ENCODE results near the gene LRCH2. TPM values are rescaled to one million over a fixed set of nuclear protein-coding genes. Genes with fewer than 3 reads are reported as not detected.
A peak's percentile ranks its signal among the peaks of the same experiment; 100 is the strongest.

LRCH2 gene, protein sequence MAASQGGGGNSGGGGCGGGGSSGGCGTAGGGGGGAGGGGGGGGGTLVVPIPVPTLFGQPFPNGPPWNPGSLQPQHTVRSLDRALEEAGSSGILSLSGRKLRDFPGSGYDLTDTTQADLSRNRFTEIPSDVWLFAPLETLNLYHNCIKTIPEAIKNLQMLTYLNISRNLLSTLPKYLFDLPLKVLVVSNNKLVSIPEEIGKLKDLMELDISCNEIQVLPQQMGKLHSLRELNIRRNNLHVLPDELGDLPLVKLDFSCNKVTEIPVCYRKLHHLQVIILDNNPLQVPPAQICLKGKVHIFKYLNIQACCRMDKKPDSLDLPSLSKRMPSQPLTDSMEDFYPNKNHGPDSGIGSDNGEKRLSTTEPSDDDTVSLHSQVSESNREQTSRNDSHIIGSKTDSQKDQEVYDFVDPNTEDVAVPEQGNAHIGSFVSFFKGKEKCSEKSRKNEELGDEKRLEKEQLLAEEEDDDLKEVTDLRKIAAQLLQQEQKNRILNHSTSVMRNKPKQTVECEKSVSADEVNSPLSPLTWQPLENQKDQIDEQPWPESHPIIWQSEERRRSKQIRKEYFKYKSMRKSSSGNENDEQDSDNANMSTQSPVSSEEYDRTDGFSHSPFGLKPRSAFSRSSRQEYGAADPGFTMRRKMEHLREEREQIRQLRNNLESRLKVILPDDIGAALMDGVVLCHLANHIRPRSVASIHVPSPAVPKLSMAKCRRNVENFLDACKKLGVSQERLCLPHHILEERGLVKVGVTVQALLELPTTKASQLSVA
- total RNA-seq (1 to 10 TPM; 4.4 to 7.0 TPM), polyA plus RNA-seq (ENCODE audit: insufficient read length in 6 of 6) (10 to 100 TPM; 14.0 to 17.9 (median 16.1) TPM)
- long read RNA-seq, donor 1 = 0 reads
- long read RNA-seq, donor 2, full-length matches to known transcripts = 1 of 1 reads
- long read RNA-seq, donor 2, partial matches to known transcripts = 0 of 1 reads
- long read RNA-seq, donor 2, other reads (novel, unspliced or antisense) = 0 of 1 reads
- long read RNA-seq, donor 3 = 0 reads
- long read RNA-seq, donor 4, partial matches to known transcripts = 0 of 1 reads
- long read RNA-seq, donor 4, other reads (novel, unspliced or antisense) = 1 of 1 reads
- long read RNA-seq, donor 5, full-length matches to known transcripts = 3 of 3 reads
- long read RNA-seq, donor 5, partial matches to known transcripts = 0 of 3 reads
- long read RNA-seq, donor 5, other reads (novel, unspliced or antisense) = 0 of 3 reads
- long read RNA-seq, donor 6 = 0 reads
- long read RNA-seq, donor 7 = 0 reads
- long read RNA-seq, donor 8, full-length matches to known transcripts = 1 of 1 reads
- long read RNA-seq, donor 8, partial matches to known transcripts = 0 of 1 reads
- long read RNA-seq, donor 8, other reads (novel, unspliced or antisense) = 0 of 1 reads
- long read RNA-seq, donor 9 = 0 reads
- long read RNA-seq, donor 10 = 0 reads
- long read RNA-seq, donor 11 = 0 reads
- long read RNA-seq, donor 12, full-length matches to known transcripts = 1 of 1 reads
- long read RNA-seq, donor 12, partial matches to known transcripts = 0 of 1 reads
- long read RNA-seq, donor 12, other reads (novel, unspliced or antisense) = 0 of 1 reads

DNA sequence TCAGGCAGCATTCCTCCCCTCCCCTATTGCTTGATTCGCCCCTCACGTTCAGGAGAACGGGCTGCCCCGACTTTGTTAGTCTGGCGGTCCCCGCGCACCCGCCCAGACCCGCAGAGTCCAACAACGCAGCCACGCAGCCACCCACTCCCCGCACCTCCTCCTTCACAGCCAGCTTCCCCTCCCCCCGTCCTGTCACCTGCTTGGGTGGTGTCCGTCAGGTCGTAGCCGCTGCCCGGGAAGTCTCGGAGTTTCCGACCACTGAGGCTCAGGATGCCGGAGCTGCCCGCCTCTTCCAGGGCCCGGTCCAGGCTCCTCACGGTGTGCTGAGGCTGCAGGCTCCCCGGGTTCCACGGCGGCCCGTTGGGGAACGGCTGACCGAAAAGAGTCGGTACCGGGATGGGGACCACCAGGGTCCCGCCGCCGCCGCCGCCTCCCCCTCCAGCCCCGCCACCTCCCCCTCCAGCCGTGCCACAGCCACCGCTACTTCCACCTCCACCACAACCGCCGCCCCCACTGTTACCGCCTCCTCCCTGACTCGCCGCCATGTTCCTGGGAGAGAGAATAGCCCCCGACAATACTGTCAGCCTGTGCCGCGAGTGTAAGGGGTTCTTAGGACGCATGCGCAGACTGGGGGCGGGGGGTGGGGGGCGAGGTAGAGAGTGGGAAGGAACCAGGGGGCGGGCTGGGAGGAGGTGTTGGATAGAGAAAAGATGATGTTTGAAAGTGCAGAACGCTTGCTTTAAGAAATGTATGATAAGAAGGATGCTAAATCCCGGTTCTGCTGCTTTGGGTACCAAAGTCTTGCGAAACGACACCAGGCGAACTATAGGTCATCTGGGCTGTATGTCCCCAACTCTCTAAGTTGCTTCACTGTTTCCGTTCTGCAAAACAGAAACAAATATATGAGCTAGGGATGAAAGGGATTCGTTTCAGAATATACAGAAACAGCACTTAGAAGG is at the start of gene LRCH2:
Gene LRCH2, minus strand, starts transcription at position 600 of the 959 bp plus-strand sequence. Its CDS starts 55 bp downstream, at position 545.
- Histone ChIP-seq H3K4me3 (peak within 1 kb of the TSS; percentile 26 to 41), H3K27me3 (peaks cover 16 to 21% of the 10 kb centered on the region in 2 donors), H3K9me3 (no peaks in the 10 kb centered on the region), H3K4me1 (no peaks in the 10 kb centered on the region), H3K36me3 (no peaks in the 10 kb centered on the region), H3K27ac (peak within 1 kb of the TSS; percentile 33 to 37)
- intact Hi-C loops (cut with DNase I) = no loop called here
- TF ChIP-seq, protein P1, sequence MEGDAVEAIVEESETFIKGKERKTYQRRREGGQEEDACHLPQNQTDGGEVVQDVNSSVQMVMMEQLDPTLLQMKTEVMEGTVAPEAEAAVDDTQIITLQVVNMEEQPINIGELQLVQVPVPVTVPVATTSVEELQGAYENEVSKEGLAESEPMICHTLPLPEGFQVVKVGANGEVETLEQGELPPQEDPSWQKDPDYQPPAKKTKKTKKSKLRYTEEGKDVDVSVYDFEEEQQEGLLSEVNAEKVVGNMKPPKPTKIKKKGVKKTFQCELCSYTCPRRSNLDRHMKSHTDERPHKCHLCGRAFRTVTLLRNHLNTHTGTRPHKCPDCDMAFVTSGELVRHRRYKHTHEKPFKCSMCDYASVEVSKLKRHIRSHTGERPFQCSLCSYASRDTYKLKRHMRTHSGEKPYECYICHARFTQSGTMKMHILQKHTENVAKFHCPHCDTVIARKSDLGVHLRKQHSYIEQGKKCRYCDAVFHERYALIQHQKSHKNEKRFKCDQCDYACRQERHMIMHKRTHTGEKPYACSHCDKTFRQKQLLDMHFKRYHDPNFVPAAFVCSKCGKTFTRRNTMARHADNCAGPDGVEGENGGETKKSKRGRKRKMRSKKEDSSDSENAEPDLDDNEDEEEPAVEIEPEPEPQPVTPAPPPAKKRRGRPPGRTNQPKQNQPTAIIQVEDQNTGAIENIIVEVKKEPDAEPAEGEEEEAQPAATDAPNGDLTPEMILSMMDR (IDR thresholded peaks at IDR 0.05) = no peak
- DNase-seq (peak; percentile 42 to 77 (median 50)), ATAC-seq (peak; percentile 80)

DNA sequence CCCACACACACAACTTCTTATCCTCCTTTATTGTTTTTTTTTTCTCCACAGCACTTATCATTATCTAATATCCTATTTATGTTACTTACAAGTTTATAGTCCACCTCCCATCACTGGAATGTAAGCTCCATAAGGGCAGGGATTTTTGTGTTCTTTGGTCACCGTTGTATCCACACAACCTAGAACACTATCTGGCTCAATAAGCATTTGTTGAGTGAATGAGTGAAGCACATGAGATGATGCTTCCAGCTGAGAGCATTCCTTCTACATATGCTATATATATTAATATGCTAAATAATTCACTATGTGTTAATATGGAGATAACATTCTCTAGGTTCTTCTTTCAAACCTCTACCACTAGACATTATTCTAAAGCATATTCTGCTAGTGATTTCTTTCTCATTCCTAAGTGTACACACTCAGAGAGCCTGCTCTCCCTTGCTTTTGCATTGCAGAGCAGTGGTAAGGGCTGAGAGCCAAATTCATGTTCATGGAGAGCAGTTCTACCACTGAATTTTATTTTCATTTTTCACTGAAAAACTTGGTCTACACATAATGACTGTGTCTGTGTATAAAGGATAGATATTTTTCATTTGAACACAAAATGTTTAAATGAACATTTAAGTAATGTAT is 35.3 kb upstream of the LRCH2 start:
- H3K4me3 ChIP-seq = no peak overlapping the region
- ATAC-seq (no peak), DNase-seq (no peak)
- H3K27me3 ChIP-seq = peaks cover 0 to 12% of the 10 kb centered on the region in 2 donors
- H3K4me1 ChIP-seq = no peaks in the 10 kb centered on the region
- TF ChIP-seq, protein P1 (IDR thresholded peaks at IDR 0.05) = no peak
- intact Hi-C loops (cut with DNase I) = no loop called here
- no peaks in the 10 kb centered on the region for H3K9me3 ChIP-seq
- H3K36me3 ChIP-seq = no peaks in the 10 kb centered on the region
- H3K27ac ChIP-seq = no peak overlapping the region

DNA sequence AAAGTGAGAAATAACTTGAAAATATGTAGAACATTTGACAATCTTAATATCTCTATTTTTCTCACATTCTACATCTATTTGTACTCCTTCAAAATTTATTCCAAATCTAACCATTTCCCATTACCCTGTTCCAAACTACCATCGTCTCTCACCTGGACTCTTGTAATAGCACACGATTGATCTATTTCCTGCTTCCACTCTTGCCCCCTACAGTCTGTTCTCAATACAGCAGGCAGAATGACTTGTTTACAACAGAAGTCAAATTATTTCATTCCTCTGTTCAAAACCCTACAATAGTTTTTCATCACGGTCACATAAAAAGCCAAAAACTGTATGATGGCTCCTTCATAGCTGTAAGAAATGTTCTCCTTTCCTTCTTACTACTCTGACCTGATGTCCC is 34.5 kb upstream of the LRCH2 start:
- DNase-seq (no peak), ATAC-seq (no peak)
- peaks cover 0 to 9% of the 10 kb centered on the region in 2 donors for H3K27me3 ChIP-seq
- intact Hi-C loops (cut with DNase I) = no loop called here
- H3K4me3 ChIP-seq = no peak overlapping the region
- H3K36me3 ChIP-seq = no peaks in the 10 kb centered on the region
- TF ChIP-seq, protein P1 (IDR thresholded peaks at IDR 0.05) = peak in 1 of 2 donors; percentile 11
- H3K9me3 ChIP-seq = no peaks in the 10 kb centered on the region
- H3K27ac ChIP-seq = no peak overlapping the region
- H3K4me1 ChIP-seq = no peaks in the 10 kb centered on the region

DNA sequence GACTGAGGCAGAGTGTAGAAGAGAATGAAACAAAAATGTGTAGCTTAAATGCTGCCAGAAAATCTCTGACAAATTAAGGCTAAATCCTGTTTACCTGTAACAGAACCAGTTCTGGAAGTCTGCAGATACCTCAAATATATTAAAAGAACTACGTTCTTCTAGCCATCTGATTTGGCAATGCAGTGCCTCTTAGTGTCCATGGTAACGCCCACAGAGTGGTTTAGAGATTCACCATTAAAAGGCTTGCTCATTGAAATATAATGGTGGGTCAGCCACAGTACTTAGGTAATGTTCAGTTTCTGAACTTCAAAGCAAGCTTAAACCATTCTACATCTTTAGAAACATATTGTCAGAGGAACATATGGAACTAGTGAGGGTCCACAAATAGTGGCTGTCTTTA is 32.4 kb upstream of the LRCH2 start:
- no peaks in the 10 kb centered on the region for H3K36me3 ChIP-seq
- H3K27ac ChIP-seq = no peak overlapping the region
- H3K4me3 ChIP-seq = no peak overlapping the region
- no peaks in the 10 kb centered on the region for H3K9me3 ChIP-seq
- ATAC-seq (no peak), DNase-seq (no peak)
- no peaks in the 10 kb centered on the region for H3K4me1 ChIP-seq
- intact Hi-C loops (cut with DNase I) = no loop called here
- TF ChIP-seq, protein P1 (IDR thresholded peaks at IDR 0.05) = no peak
- peaks cover 0 to 9% of the 10 kb centered on the region in 2 donors for H3K27me3 ChIP-seq

All from left lung (tissue), 14 donors.